GM23338 (cell line): Measurements from ENCODE around the gene FRMD4A. TPM values are rescaled to one million over a fixed set of nuclear protein-coding genes. Genes with fewer than 3 reads are reported as not detected.

ENCODE experiments used
- ATAC-seq: fragments of 200-7000 bp; cut with Tn5 transposase; 3 replicates; pipeline ENCODE4 v1.9.1; 2020
- DNase-seq: peaks from one replicate; pipeline ENCODE4 v3.0.0-alpha.2; 2015; ENCODE audit warnings: low spot score
- H2AFZ ChIP-seq: fragments of 200-600 bp; sonication (generic); 2 replicates; pipeline ENCODE4 v1.8.0; 2016; ENCODE audit warnings: antibody characterized with exemption, mild to moderate bottlenecking, moderate library complexity
- H3F3A ChIP-seq: fragments of 200-600 bp; sonication (generic); replicated peaks from 2 replicates; pipeline ENCODE4 v1.8.0; 2017; ENCODE audit warnings: antibody characterized with exemption, mixed run types, low read depth
- H3K27ac ChIP-seq: fragments of 200-600 bp; sonication (generic); 2 replicates; pipeline ENCODE4 v1.6.1; 2016; ENCODE audit warnings: low read depth
- H3K27me3 ChIP-seq: fragments of 200-600 bp; sonication (generic); 2 replicates; pipeline ENCODE4 v1.8.0; 2016; ENCODE audit warnings: mild to moderate bottlenecking, mixed run types, moderate library complexity; ENCODE audit not compliant: insufficient read depth
- H3K36me3 ChIP-seq: fragments of 200-600 bp; sonication (generic); 2 replicates; pipeline ENCODE4 v1.8.0; 2016; ENCODE audit warnings: mild to moderate bottlenecking; ENCODE audit not compliant: insufficient read depth
- H3K4me1 ChIP-seq: fragments of 200-600 bp; sonication (generic); 2 replicates; pipeline ENCODE4 v1.8.0; 2016; ENCODE audit warnings: mild to moderate bottlenecking, moderate library complexity; ENCODE audit not compliant: insufficient read depth
- H3K4me2 ChIP-seq: fragments of 200-600 bp; sonication (generic); 2 replicates; pipeline ENCODE4 v1.7.1; 2017; ENCODE audit warnings: mixed run types
- H3K4me3 ChIP-seq: fragments of 200-600 bp; sonication (generic); 2 replicates; pipeline ENCODE4 v1.6.1; 2016; ENCODE audit warnings: mixed run types
- H3K79me2 ChIP-seq: fragments of 200-600 bp; sonication (generic); replicated peaks from 2 replicates; pipeline ENCODE4 v1.8.0; 2017; ENCODE audit warnings: mild to moderate bottlenecking; ENCODE audit not compliant: insufficient read depth
- H3K9me2 ChIP-seq: fragments of 200-600 bp; sonication (generic); 2 replicates; pipeline ENCODE4 v1.8.0; 2017; ENCODE audit not compliant: insufficient read depth
- H4K20me1 ChIP-seq: fragments of 200-600 bp; sonication (generic); replicated peaks from 2 replicates; pipeline ENCODE4 v1.8.0; 2017; ENCODE audit warnings: mild to moderate bottlenecking; ENCODE audit not compliant: insufficient read depth
- H3K27ac Mint-ChIP-seq: 2 replicates; pipeline ENCODE4 v1.8.0; 2020; ENCODE audit warnings: inconsistent platforms, mild to moderate bottlenecking, moderate library complexity, mixed read lengths
- H3K27me3 Mint-ChIP-seq: 3 replicates; pipeline ENCODE4 v1.8.0; 2022; ENCODE audit warnings: low read depth, mild to moderate bottlenecking, moderate library complexity, mixed read lengths, inconsistent platforms; ENCODE audit not compliant: insufficient read depth, poor library complexity
- H3K36me3 Mint-ChIP-seq: 3 replicates; pipeline ENCODE4 v1.8.0; 2021; ENCODE audit warnings: low read depth, mild to moderate bottlenecking, inconsistent platforms, moderate library complexity, mixed read lengths
- H3K4me1 Mint-ChIP-seq: 3 replicates; pipeline ENCODE4 v1.8.0; 2020; ENCODE audit warnings: mild to moderate bottlenecking, inconsistent platforms, mixed read lengths
- H3K4me3 Mint-ChIP-seq: 3 replicates; pipeline ENCODE4 v1.8.0; 2021; ENCODE audit warnings: moderate library complexity, mild to moderate bottlenecking, inconsistent platforms, mixed read lengths
- H3K9me3 Mint-ChIP-seq: 3 replicates; pipeline ENCODE4 v1.8.0; 2020; ENCODE audit warnings: moderate library complexity, mild to moderate bottlenecking, inconsistent platforms, mixed read lengths
- CREB1 ChIP-seq: fragments of 250-450 bp; sonication (Bioruptor Pico); IDR thresholded peaks from 2 replicates; pipeline ENCODE4 v1.5.0; 2020; ENCODE audit warnings: low read depth, mild to moderate bottlenecking, moderate library complexity
- ETS1 ChIP-seq: IDR thresholded peaks from 2 replicates; pipeline ENCODE4 v1.6.1; 2016; ENCODE audit warnings: antibody characterized with exemption
- EZH2 ChIP-seq: fragments of 200-600 bp; sonication (generic); IDR thresholded peaks from one replicate; pipeline ENCODE4 v1.8.0; 2017; ENCODE audit warnings: antibody characterized with exemption, mild to moderate bottlenecking, low read depth; ENCODE audit not compliant: unreplicated experiment
- EZH2phosphoT487 ChIP-seq: fragments of 200-600 bp; sonication (generic); IDR thresholded peaks from one replicate; pipeline ENCODE4 v1.8.1; 2018; ENCODE audit warnings: antibody characterized with exemption; ENCODE audit not compliant: unreplicated experiment
- JUNB ChIP-seq: IDR thresholded peaks from one replicate; pipeline ENCODE4 v1.6.1; 2016; ENCODE audit warnings: antibody characterized with exemption; ENCODE audit not compliant: unreplicated experiment
- NANOG ChIP-seq: IDR thresholded peaks from 2 replicates; pipeline ENCODE4 v1.6.1; 2016; ENCODE audit warnings: antibody characterized with exemption, borderline replicate concordance
- REST ChIP-seq: IDR thresholded peaks from one replicate; pipeline ENCODE4 v1.6.1; 2018; ENCODE audit warnings: antibody characterized with exemption; ENCODE audit not compliant: unreplicated experiment
- ZNF114 ChIP-seq: fragments of 250-450 bp; sonication (Bioruptor Pico); IDR thresholded peaks from 2 replicates; pipeline ENCODE4 v1.5.0; 2020; ENCODE audit warnings: mild to moderate bottlenecking, moderate library complexity
- ZNF331 ChIP-seq: fragments of 250-450 bp; sonication (Bioruptor Pico); IDR thresholded peaks from 2 replicates; pipeline ENCODE4 v1.5.0; 2020; ENCODE audit warnings: low read depth, mild to moderate bottlenecking, moderate library complexity
- polyA plus RNA-seq: library from polyadenylated mRNA; unstranded; fragments of >200 nt; fragmentation: Nextera tagmentation; extraction: Ambion mirVana; gene quantifications from 2 replicates; pipeline ENCODE4 v1.2.1, GENCODE V29; 2016
- total RNA-seq: library from RNA; depleted of rRNA; stranded (reverse); fragments of >200 nt; shearing (Covaris generic); gene quantifications from 2 replicates; pipeline ENCODE4 v1.2.3, GENCODE V29; 2014
- TF ChIP-seq, protein P1 (sequence below): fragments of 250-450 bp; sonication (Bioruptor Pico); IDR thresholded peaks from 2 replicates; pipeline ENCODE4 v1.5.0; 2020; ENCODE audit warnings: mild to moderate bottlenecking, moderate library complexity

Gene FRMD4A
- total and polyA plus RNA-seq, 2 experiments from 2014 or later = 14.0 to 20.1 TPM

DNA sequence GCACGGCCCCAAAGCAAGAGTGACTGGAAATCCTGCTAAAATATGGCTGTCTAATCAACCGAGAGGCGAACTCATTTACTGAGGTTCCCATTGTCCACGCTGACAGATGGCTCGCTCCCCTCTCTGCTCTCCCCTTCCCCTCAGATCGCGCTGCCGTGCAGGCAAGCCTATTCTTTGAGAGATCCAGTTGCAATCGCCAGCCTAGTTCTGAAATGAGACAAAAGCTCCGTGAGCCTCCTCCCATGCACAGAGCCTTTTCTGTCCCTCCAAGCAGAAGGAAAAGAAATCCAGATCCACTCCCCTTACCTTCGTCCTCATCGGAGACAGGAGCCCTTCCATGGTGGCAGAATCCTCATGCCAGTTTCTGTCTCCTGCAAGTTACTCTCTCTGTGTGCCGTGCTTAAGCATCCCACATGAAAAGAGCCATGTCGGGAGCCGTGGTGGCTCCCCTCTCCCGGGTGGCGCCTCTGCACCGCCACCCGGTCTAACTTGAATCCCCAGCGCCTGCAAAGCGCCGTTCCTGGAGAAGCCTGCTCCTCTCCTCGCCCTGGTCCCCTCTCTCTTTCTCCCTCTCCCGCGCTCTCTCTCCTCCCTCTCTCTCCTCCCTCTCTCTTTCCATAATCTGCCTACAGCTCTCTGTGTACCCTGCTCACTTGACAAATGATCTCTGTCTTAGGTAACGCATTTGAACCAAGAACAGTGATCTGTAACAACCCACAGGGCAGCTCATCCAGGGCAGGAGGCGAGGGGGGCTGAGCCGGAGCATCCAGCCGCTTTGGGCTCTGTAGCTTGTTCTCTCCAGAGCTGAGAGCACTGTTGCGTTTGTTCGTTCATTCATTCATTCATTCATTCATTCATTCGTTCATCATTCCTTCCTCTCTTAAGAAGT is 156.8 kb downstream of the FRMD4A start:
- TF ChIP-seq ZNF114 (no peak), EZH2 (no peak)
- peaks cover 12% of the 10 kb centered on the region for H3K27me3 Mint-ChIP-seq
- ATAC-seq (peak; percentile 88), DNase-seq (peak; percentile 65)
- H3K9me3 Mint-ChIP-seq = no peaks in the 10 kb centered on the region
- peaks cover 23% of the 10 kb centered on the region for H3K4me1 Mint-ChIP-seq
- no peaks in the 10 kb centered on the region for H3K36me3 Mint-ChIP-seq
- Histone ChIP-seq H3K4me1 (peaks cover 20% of the 10 kb centered on the region), H3K79me2 (no peaks in the 10 kb centered on the region), H3K9me2 (no peaks in the 10 kb centered on the region), H3K27me3 (peaks cover 15% of the 10 kb centered on the region), H3K4me2 (peak overlapping the region; percentile 99), H3K4me3 (peak overlapping the region; percentile 87), H3K36me3 (no peaks in the 10 kb centered on the region), H4K20me1 (no peaks in the 10 kb centered on the region), H3F3A (0 out of 2 replicates have a peak, but pooled peaks cover 3% of the 10 kb centered on the region), H3K27ac (no peak overlapping the region), H2AFZ (peak overlapping the region; percentile 100)
- H3K4me3 Mint-ChIP-seq = peak overlapping the region; percentile 89
- no peak overlapping the region for H3K27ac Mint-ChIP-seq

GRCh38 chr10:14173391-14173705 is 157.4 kb downstream of the FRMD4A start:
- peaks cover 20% of the 10 kb centered on the region for H3K4me1 ChIP-seq
- H2AFZ ChIP-seq = peak overlapping the region; percentile 100
- H3K9me3 Mint-ChIP-seq = no peaks in the 10 kb centered on the region
- peak overlapping the region; percentile 87 for H3K4me3 ChIP-seq
- H3K79me2 ChIP-seq = no peaks in the 10 kb centered on the region
- ATAC-seq (no peak), DNase-seq (no peak)
- H3K27me3 Mint-ChIP-seq = peaks cover 12% of the 10 kb centered on the region
- peak overlapping the region; percentile 99 for H3K4me2 ChIP-seq
- no peaks in the 10 kb centered on the region for H4K20me1 ChIP-seq
- no peak overlapping the region for H3K27ac ChIP-seq
- H3K27me3 ChIP-seq = peaks cover 15% of the 10 kb centered on the region
- H3K27ac Mint-ChIP-seq = no peak overlapping the region
- H3K9me2 ChIP-seq = no peaks in the 10 kb centered on the region
- H3K36me3 ChIP-seq = no peaks in the 10 kb centered on the region
- H3K36me3 Mint-ChIP-seq = no peaks in the 10 kb centered on the region
- 0 out of 2 replicates have a peak, but pooled peaks cover 3% of the 10 kb centered on the region for H3F3A ChIP-seq
- peak overlapping the region; percentile 89 for H3K4me3 Mint-ChIP-seq
- peaks cover 23% of the 10 kb centered on the region for H3K4me1 Mint-ChIP-seq
- no peak for TF ChIP-seq REST
- TF ChIP-seq ETS1 = no peak
- TF ChIP-seq ZNF331 (CRISPR knock-in tag) = no peak
- no peak for TF ChIP-seq JUNB
- no peak for TF ChIP-seq EZH2
- TF ChIP-seq, protein P1, sequence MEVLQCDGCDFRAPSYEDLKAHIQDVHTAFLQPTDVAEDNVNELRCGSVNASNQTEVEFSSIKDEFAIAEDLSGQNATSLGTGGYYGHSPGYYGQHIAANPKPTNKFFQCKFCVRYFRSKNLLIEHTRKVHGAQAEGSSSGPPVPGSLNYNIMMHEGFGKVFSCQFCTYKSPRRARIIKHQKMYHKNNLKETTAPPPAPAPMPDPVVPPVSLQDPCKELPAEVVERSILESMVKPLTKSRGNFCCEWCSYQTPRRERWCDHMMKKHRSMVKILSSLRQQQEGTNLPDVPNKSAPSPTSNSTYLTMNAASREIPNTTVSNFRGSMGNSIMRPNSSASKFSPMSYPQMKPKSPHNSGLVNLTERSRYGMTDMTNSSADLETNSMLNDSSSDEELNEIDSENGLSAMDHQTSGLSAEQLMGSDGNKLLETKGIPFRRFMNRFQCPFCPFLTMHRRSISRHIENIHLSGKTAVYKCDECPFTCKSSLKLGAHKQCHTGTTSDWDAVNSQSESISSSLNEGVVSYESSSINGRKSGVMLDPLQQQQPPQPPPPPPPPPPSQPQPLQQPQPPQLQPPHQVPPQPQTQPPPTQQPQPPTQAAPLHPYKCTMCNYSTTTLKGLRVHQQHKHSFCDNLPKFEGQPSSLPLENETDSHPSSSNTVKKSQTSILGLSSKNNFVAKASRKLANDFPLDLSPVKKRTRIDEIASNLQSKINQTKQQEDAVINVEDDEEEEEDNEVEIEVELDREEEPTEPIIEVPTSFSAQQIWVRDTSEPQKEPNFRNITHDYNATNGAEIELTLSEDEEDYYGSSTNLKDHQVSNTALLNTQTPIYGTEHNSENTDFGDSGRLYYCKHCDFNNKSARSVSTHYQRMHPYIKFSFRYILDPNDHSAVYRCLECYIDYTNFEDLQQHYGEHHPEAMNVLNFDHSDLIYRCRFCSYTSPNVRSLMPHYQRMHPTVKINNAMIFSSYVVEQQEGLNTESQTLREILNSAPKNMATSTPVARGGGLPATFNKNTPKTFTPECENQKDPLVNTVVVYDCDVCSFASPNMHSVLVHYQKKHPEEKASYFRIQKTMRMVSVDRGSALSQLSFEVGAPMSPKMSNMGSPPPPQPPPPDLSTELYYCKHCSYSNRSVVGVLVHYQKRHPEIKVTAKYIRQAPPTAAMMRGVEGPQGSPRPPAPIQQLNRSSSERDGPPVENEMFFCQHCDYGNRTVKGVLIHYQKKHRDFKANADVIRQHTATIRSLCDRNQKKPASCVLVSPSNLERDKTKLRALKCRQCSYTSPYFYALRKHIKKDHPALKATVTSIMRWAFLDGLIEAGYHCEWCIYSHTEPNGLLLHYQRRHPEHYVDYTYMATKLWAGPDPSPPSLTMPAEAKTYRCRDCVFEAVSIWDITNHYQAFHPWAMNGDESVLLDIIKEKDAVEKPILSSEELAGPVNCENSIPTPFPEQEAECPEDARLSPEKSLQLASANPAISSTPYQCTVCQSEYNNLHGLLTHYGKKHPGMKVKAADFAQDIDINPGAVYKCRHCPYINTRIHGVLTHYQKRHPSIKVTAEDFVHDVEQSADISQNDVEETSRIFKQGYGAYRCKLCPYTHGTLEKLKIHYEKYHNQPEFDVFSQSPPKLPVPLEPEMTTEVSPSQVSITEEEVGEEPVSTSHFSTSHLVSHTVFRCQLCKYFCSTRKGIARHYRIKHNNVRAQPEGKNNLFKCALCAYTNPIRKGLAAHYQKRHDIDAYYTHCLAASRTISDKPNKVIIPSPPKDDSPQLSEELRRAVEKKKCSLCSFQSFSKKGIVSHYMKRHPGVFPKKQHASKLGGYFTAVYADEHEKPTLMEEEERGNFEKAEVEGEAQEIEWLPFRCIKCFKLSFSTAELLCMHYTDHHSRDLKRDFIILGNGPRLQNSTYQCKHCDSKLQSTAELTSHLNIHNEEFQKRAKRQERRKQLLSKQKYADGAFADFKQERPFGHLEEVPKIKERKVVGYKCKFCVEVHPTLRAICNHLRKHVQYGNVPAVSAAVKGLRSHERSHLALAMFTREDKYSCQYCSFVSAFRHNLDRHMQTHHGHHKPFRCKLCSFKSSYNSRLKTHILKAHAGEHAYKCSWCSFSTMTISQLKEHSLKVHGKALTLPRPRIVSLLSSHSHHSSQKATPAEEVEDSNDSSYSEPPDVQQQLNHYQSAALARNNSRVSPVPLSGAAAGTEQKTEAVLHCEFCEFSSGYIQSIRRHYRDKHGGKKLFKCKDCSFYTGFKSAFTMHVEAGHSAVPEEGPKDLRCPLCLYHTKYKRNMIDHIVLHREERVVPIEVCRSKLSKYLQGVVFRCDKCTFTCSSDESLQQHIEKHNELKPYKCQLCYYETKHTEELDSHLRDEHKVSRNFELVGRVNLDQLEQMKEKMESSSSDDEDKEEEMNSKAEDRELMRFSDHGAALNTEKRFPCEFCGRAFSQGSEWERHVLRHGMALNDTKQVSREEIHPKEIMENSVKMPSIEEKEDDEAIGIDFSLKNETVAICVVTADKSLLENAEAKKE (CRISPR knock-in tag) = no peak
- no peak for TF ChIP-seq EZH2phosphoT487
- TF ChIP-seq CREB1 (CRISPR knock-in tag) = no peak
- no peak for TF ChIP-seq ZNF114
- TF ChIP-seq NANOG = no peak
